ENCODE measurements around the gene OSBPL10. TPM values are rescaled to one million over a fixed set of nuclear protein-coding genes. Genes with fewer than 3 reads are reported as not detected.

Gene OSBPL10
- polyA plus RNA-seq, 3 donors from 2014 or later = 0.19 to 0.50 TPM; not detected in 1

DNA sequence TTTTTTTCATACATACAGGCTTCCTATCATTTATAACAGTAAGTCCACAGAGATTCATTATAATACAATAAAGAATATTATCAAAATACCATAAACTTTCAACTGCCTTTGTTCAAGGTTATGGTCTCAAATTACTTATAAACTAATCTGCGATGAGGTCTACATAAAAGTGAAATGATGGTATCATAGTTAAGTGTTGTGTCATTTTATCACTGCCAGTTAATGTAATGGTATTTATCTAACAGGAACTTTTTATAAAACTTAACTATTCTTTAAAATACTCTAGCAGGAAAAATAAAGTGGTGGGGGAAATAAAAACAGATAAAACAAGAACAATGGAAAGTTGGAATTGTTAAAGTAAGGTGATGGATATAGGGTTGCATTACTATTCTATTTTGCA, 153.1 kb downstream of the OSBPL10 start:
- no peak overlapping the region for H3K4me3 Mint-ChIP-seq
- no peak for DNase-seq
- H3K4me1 Mint-ChIP-seq = no peaks in the 10 kb centered on the region
- H3K36me3 Mint-ChIP-seq = no peaks in the 10 kb centered on the region
- no peak overlapping the region for H3K27ac Mint-ChIP-seq
- H3K9me3 Mint-ChIP-seq = peaks cover 0 to 2% (median 0%) of the 10 kb centered on the region in 6 donors
- peaks cover 2 to 6% (median 4%) of the 10 kb centered on the region in 3 donors for H3K27me3 Mint-ChIP-seq (ENCODE audit: low read depth in 3 of 3)

DNA sequence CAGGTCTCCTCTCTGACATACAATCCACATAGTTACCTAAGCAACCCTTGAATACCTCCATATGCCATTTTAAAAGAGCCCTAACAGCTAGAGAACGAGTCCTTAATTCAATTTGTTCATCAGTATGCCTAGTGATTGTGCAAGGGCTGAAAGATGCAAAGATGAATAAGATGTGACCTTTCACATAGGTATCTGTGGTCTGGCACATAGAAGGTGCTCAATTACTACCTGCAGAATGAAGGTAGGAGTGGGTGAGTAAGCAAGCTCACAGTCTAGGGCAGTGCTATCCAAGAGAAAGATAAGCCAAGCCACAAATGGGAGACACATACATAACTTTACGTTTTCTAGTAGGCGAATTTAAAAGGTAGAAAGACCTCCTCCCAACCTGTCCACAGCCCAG, 157.9 kb downstream of the OSBPL10 start:
- peaks cover 0 to 2% (median 0%) of the 10 kb centered on the region in 6 donors for H3K9me3 Mint-ChIP-seq
- peaks cover 0 to 8% (median 6%) of the 10 kb centered on the region in 3 donors for H3K27me3 Mint-ChIP-seq (ENCODE audit: low read depth in 3 of 3)
- no peak overlapping the region for H3K4me3 Mint-ChIP-seq
- no peak for DNase-seq
- H3K27ac Mint-ChIP-seq = no peak overlapping the region
- no peaks in the 10 kb centered on the region for H3K4me1 Mint-ChIP-seq
- no peaks in the 10 kb centered on the region for H3K36me3 Mint-ChIP-seq

DNA sequence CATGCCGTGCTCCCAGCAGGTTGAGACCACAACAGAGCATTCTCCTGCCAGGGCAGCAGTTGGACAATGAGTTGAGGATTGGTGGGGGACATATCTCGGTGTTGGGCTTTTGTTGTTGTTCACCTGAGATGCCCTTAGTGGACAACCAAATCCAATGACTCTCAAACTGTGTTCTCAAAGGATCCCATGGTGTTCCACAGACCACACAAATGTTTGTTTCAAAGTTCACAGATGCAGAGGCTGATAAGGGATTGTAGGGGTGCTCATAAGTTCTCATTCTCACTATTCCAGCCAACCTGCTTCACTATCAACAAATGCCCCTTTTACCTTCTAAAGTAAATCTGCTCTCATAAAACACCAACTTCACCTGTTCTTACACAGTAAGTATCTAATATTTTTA, 159.9 kb downstream of the OSBPL10 start:
- DNase-seq = no peak
- Mint-ChIP-seq H3K4me3 (no peak overlapping the region), H3K36me3 (no peaks in the 10 kb centered on the region), H3K27ac (no peak overlapping the region), H3K4me1 (no peaks in the 10 kb centered on the region), H3K9me3 (peaks cover 0 to 2% (median 0%) of the 10 kb centered on the region in 6 donors), H3K27me3 (ENCODE audit: low read depth in 3 of 3) (peaks cover 0 to 8% (median 3%) of the 10 kb centered on the region in 3 donors)

DNA sequence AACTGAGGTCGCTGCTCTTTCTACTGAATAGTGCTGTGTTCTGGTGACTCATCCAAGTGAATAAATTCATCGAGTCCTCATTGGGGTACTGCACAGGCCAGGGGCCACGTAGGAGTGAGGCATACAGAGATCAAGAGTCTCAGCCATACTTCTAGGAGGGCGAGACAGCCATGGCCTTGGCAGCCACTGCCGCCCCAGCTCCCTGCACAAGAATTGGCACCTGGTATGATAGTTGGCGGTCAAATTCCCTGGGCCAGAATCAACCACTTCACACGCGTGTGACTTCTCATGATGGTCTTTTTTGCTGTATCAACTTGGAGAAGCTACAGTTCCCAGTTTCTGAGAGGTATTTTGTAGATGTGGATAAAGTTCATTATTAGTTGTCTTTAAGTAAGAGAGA, 161.6 kb downstream of the OSBPL10 start:
- Mint-ChIP-seq H3K4me1 (no peaks in the 10 kb centered on the region), H3K4me3 (no peak overlapping the region), H3K27me3 (ENCODE audit: low read depth in 3 of 3) (peaks cover 0 to 7% (median 3%) of the 10 kb centered on the region in 3 donors), H3K36me3 (no peaks in the 10 kb centered on the region), H3K9me3 (peaks cover 0 to 2% (median 0%) of the 10 kb centered on the region in 6 donors), H3K27ac (no peak overlapping the region)
- DNase-seq = no peak

DNA sequence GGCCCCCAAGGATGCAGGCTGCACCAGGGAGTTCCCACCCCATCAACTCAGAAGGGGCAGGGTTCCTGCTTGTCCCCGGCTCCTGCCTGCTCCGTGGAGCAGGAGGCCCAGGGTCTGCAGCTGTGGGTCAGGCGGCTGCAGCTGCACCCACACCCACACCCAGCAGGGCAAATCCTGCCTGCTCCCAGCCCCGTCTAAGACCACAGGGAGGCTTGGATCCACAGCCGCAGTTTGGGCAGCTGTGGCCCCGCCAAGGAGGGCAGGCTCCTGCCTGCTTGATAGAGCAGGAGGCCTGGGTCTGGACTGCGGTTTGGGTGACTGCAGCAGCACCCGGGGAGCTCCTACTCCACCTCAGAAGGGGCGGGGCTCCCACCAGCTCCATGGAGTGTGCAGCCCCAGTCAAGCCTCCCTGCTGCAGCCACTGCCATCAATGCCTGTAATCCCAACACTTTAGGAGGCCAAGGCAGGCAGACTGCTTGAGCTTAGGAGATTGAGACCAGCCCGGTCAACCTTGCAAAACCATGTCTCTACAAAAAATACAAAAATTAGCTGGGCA, 163.6 kb downstream of the OSBPL10 start:
- Mint-ChIP-seq H3K9me3 (no peaks in the 10 kb centered on the region), H3K4me1 (no peaks in the 10 kb centered on the region), H3K4me3 (no peak overlapping the region), H3K27ac (no peak overlapping the region), H3K36me3 (no peaks in the 10 kb centered on the region), H3K27me3 (ENCODE audit: low read depth in 3 of 3) (peaks cover under 1 to 7% (median 3%) of the 10 kb centered on the region in 3 donors)
- no peak for DNase-seq

DNA sequence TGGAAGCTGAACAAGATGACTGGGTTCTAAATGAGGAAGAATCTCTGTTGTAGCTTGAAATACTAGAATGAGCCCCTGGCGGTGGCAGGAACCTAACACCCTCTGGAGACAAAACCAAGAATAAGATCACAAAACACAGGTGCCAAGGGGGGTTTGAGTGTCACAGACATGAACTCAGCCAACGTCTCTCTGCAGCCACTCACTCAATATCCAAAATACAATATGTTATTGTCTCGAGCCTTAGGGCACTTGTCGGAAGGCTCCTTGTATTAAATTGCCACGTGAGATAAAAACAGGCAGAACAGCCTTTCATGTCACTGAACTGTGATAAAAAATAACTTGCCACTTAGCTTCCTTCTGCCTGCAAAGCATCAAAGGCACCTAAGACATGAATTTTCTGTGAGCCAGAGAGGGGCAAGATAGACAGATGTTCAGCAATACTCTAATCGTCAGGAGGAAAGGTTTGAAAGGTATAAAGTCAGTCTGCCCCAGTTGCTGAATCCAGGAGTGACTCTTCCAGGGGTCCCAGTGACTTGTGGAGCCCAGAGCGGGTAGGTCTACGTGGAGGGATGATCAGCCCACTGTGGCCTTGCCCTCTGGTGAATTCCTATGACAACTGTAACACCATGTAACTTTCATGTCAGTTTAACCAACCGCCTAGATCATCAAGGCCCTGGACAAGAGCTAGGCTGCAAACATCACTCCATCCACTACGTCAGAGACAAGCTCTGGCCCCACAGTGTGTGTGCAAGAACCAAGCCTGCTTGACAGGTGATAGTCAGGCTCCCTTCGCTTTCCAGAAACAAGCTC, 165.2 kb downstream of the OSBPL10 start:
- no peak overlapping the region for H3K4me3 Mint-ChIP-seq
- H3K4me1 Mint-ChIP-seq = no peaks in the 10 kb centered on the region
- no peaks in the 10 kb centered on the region for H3K36me3 Mint-ChIP-seq
- peaks cover 1 to 3% (median 3%) of the 10 kb centered on the region in 3 donors for H3K27me3 Mint-ChIP-seq (ENCODE audit: low read depth in 3 of 3)
- H3K9me3 Mint-ChIP-seq = no peaks in the 10 kb centered on the region
- no peak overlapping the region for H3K27ac Mint-ChIP-seq
- DNase-seq = no peak

DNA sequence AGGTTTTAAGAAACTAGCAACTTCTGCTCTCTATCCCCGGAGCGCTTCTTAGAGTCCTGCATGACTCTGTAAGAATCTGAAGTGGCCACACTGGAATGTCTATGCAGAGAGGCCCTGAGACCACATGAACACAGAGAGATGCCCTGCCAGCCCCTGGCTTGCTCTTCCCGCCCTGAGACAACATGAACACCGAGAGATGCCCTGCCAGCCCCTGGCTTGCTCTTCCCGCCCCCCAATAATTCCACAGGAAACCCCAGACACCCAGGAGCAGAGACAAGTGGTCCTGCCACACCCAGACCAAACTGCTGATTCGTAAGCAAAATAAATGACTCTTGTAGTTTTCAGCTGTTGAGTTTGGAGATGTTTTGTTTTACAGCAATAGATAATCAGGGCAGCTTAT, 166.1 kb downstream of the OSBPL10 start:
- peaks cover 1 to 6% (median 3%) of the 10 kb centered on the region in 3 donors for H3K27me3 Mint-ChIP-seq (ENCODE audit: low read depth in 3 of 3)
- DNase-seq = no peak
- H3K36me3 Mint-ChIP-seq = no peaks in the 10 kb centered on the region
- no peak overlapping the region for H3K27ac Mint-ChIP-seq
- no peaks in the 10 kb centered on the region for H3K9me3 Mint-ChIP-seq
- no peak overlapping the region for H3K4me3 Mint-ChIP-seq
- H3K4me1 Mint-ChIP-seq = no peaks in the 10 kb centered on the region

DNA sequence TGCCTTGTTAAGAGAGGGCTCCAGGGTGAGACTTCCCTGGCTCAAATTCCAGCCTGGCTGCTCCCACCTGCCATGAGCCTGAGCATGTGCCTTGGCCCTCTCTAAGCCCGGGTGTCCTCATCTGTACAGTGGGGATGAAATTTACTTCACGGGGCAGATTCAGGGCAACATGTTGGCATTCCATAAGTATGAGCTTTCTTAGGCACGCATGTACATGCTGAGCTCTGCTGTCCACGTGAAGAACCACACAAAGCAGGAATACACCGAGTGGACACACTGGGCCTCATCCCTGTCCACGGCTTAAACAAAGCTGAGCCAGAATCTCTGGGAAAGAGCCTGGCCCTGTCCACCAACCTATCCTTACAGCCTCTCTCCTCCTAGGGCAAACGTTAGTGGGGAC, 167.4 kb downstream of the OSBPL10 start:
- DNase-seq = no peak
- no peaks in the 10 kb centered on the region for H3K4me1 Mint-ChIP-seq
- H3K36me3 Mint-ChIP-seq = no peaks in the 10 kb centered on the region
- peaks cover 0 to 6% (median 1%) of the 10 kb centered on the region in 3 donors for H3K27me3 Mint-ChIP-seq (ENCODE audit: low read depth in 3 of 3)
- H3K4me3 Mint-ChIP-seq = no peak overlapping the region
- H3K27ac Mint-ChIP-seq = no peak overlapping the region
- no peaks in the 10 kb centered on the region for H3K9me3 Mint-ChIP-seq

DNA sequence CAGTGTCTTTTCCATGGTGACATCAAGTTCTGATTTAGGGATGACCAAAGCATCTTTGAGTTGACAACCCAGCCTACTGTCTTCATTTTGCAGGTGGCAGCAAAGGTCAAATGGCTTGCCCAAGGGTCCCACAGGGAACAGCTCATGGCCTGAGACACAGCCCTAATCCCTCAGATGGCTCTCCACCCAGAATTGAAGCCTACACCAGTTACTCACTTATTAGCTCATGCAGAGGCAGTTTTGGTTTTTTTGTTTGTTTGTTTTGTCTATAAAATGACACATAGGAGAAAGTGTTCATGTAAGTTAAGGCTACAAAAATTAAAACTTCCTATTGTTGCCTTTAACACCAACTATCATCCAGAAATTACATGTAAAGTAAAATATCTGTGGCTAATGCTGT, 167.9 kb downstream of the OSBPL10 start:
- H3K27me3 Mint-ChIP-seq (ENCODE audit: low read depth in 3 of 3) = peaks cover 0 to 6% (median 1%) of the 10 kb centered on the region in 3 donors
- H3K27ac Mint-ChIP-seq = no peak overlapping the region
- no peaks in the 10 kb centered on the region for H3K4me1 Mint-ChIP-seq
- DNase-seq = no peak
- no peaks in the 10 kb centered on the region for H3K9me3 Mint-ChIP-seq
- H3K36me3 Mint-ChIP-seq = no peaks in the 10 kb centered on the region
- no peak overlapping the region for H3K4me3 Mint-ChIP-seq

DNA sequence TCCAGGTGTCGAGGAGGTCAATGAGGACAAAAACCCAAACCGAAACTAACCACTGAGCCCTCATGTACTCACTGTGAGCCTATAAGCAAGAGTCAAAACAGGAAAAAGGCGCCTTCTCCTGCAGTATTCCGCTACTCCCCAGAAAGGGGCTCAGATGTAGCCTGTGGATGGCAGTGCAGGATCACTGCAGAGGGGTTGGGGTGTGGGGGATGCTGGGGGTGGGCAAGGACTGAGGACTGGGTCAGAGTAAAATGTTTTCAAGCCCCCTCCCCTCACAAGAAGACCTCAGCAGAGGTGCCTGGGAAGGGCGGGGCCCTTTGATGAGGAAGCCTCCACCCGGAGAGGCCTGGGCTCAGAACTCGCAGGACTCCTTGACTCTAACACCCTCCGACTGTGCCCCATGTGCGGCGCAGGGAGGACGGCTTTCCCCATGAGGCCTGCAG, 170.1 kb downstream of the OSBPL10 start:
- no peak overlapping the region for H3K27ac Mint-ChIP-seq
- H3K27me3 Mint-ChIP-seq (ENCODE audit: low read depth in 3 of 3) = peaks cover 1 to 6% (median 2%) of the 10 kb centered on the region in 3 donors
- peaks cover 0 to 1% (median 0%) of the 10 kb centered on the region in 6 donors for H3K9me3 Mint-ChIP-seq
- no peak overlapping the region for H3K4me3 Mint-ChIP-seq
- no peaks in the 10 kb centered on the region for H3K4me1 Mint-ChIP-seq
- DNase-seq = no peak
- no peaks in the 10 kb centered on the region for H3K36me3 Mint-ChIP-seq

DNA sequence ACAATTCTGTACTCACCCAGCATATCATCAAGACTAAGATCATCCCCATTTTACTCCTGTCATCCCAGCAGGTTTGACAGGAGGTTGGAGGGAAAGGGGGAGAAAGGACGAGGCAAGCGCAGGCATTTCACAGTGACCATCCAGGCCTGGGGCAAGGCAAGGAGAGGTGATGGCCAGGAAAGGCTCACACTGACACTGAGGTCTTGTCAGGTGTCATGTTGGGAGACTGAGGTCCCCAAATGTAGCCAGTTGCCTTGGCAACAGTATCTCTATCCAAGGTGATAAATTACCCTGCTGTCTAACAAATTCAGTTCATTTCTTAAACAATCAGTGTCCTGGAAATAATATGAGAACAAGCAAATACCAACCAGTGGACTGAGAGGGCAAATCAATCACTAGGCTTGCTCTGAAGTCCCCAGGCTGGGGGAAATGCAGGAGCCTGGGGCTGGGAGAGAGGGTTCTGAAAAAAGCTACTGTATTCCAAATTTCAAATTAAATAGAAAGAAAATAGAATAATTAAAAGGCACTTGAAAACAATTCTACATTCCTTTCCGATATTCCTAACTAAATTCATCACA, 172.8 kb downstream of the OSBPL10 start:
- Mint-ChIP-seq H3K36me3 (no peaks in the 10 kb centered on the region), H3K9me3 (peaks cover 0 to 1% (median 0%) of the 10 kb centered on the region in 6 donors), H3K4me1 (no peaks in the 10 kb centered on the region), H3K27ac (no peak overlapping the region), H3K4me3 (no peak overlapping the region), H3K27me3 (ENCODE audit: low read depth in 3 of 3) (peaks cover 1 to 3% (median 2%) of the 10 kb centered on the region in 3 donors)
- no peak for DNase-seq

DNA sequence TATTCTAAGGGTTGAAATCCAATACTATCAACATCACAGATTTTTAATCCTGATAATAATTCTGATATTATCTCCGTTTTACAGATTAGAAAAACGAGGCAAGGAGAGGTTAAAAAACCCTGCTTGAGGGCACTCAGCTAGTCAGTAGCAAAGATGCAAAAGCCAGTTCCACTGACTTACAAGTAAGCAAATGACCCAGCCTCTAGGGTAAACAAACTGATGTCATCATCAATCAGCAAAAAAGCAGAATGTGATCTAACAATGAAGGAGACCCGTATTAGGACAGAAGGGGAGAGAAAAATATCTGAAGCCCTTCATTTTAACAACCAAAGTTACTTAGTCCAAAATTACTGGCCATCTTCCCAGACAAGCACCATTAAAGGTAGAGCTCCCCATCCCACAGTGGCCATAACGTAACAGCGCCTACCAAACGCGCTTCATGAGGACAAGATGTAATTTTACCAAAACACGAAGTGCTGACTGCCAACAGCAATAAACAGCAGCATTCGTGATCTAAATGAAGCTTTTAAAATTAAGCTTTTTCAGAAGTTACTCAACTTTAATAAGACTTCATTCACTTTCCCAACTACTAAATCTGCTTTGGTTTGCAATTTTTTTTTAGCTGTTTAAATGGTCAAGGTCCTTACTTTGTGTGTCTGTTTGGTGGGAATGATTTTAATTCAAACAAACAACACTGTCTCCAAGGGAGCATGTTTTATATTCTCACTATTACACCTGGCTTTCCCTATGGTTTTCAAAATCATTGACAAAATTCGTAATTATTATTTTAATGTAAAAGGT, 176.6 kb downstream of the OSBPL10 start:
- Mint-ChIP-seq H3K4me3 (no peak overlapping the region), H3K27me3 (ENCODE audit: low read depth in 3 of 3) (peaks cover 0 to 2% (median 0%) of the 10 kb centered on the region in 3 donors), H3K36me3 (no peaks in the 10 kb centered on the region), H3K9me3 (peaks cover 0 to 1% (median 0%) of the 10 kb centered on the region in 6 donors), H3K4me1 (no peaks in the 10 kb centered on the region), H3K27ac (no peak overlapping the region)
- no peak for DNase-seq

DNA sequence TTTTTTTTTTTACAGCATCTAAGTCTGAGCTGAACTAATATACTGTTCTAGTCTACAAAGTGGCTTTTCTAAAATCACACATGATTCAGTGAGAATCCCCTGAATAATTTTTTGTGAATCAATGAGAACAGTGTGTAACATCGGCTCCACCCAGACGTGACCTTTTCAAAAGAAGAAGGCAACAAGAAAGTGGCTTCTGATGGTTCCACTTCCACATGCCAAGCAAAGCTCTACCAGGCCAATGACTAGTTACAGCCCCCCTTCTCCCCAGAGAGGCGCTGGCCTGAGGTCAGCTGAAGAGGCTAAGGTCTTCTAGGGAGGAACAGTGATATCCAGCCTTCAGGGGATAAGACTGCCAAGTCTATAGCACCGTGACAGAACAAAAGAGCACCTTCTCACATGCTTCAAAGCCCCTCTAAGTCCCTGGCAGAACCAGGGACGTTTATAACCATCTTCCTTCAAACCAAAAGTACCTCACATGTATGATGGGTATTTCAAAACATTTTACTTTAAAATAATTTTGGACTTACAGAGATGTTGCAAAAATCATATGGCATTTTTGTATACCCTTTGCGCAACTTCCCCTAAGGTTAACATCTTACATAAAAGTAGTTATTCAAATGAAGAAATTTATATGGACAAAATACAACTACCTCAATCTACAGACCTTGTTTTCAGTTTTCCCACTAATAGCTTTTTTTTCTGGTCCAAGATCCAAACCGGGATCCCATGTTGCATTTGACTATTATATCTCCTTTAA, 177.9 kb downstream of the OSBPL10 start:
- Mint-ChIP-seq H3K27ac (no peak overlapping the region), H3K27me3 (ENCODE audit: low read depth in 3 of 3) (peaks cover 0 to 2% (median 0%) of the 10 kb centered on the region in 3 donors), H3K9me3 (peaks cover 0 to 1% (median 0%) of the 10 kb centered on the region in 6 donors), H3K4me3 (no peak overlapping the region), H3K4me1 (no peaks in the 10 kb centered on the region), H3K36me3 (no peaks in the 10 kb centered on the region)
- DNase-seq = no peak

All from immature natural killer cell (primary cell).